Thyroid gland (tissue), 4 donors: ENCODE results near the gene SLC38A10.

Experiments
- POLR2A ChIP-seq, 2 donors: fragments of 450-650 bp; IDR thresholded peaks; one replicate each; pipeline ENCODE4 v1.6.1; 2017; ENCODE audit warnings: antibody characterized with exemption in 2 of 2, mild to moderate bottlenecking in 2 of 2, moderate library complexity in 1 of 2
- TF ChIP-seq, protein P1 (sequence below), 6 experiments: fragments of 200-600 bp in 3 of 6; fragments of 450-650 bp in 3 of 6; sonication (generic) in 3 of 6; IDR thresholded peaks; one replicate each; pipeline ENCODE4 v1.5.1; 2016 to 2019; ENCODE audit warnings: antibody characterized with exemption in 6 of 6, mild to moderate bottlenecking in 2 of 6, inconsistent platforms in 1 of 6, moderate library complexity in 1 of 6

GRCh38 chr17:81234940-81235821, 59.9 kb downstream of the SLC38A10 start:
- TF ChIP-seq, protein P1, sequence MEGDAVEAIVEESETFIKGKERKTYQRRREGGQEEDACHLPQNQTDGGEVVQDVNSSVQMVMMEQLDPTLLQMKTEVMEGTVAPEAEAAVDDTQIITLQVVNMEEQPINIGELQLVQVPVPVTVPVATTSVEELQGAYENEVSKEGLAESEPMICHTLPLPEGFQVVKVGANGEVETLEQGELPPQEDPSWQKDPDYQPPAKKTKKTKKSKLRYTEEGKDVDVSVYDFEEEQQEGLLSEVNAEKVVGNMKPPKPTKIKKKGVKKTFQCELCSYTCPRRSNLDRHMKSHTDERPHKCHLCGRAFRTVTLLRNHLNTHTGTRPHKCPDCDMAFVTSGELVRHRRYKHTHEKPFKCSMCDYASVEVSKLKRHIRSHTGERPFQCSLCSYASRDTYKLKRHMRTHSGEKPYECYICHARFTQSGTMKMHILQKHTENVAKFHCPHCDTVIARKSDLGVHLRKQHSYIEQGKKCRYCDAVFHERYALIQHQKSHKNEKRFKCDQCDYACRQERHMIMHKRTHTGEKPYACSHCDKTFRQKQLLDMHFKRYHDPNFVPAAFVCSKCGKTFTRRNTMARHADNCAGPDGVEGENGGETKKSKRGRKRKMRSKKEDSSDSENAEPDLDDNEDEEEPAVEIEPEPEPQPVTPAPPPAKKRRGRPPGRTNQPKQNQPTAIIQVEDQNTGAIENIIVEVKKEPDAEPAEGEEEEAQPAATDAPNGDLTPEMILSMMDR (IDR thresholded peaks at IDR 0.05), result no peak
- TF ChIP-seq POLR2A (IDR thresholded peaks at IDR 0.05), result no peak
